Measurements from ENCODE around the gene ATP6V0E1. TPM values are rescaled to one million over a fixed set of nuclear protein-coding genes. Genes with fewer than 3 reads are reported as not detected.

Gene ATP6V0E1
- 100 to 1,000 TPM in 3 of 4 donors, 10 to 100 TPM in 1; 46.2 to 175 (median 110) TPM for total RNA-seq

- peak within 1 kb of the TSS; percentile 90 to 96 (median 94) for H3K27ac ChIP-seq
- DNase-seq, result peak; percentile 95 to 99 (median 98)
- peaks cover 0 to 16% (median 0%) of the 10 kb centered on the region in 3 donors for H3K36me3 ChIP-seq
- H3K4me3 ChIP-seq, result peak within 1 kb of the TSS; percentile 86 to 95 (median 92)
- H3K9me3 ChIP-seq, result no peaks in the 10 kb centered on the region
- peak; percentile 62 to 74 for TF ChIP-seq POLR2A (IDR thresholded peaks at IDR 0.05)
- TF ChIP-seq, protein P1, sequence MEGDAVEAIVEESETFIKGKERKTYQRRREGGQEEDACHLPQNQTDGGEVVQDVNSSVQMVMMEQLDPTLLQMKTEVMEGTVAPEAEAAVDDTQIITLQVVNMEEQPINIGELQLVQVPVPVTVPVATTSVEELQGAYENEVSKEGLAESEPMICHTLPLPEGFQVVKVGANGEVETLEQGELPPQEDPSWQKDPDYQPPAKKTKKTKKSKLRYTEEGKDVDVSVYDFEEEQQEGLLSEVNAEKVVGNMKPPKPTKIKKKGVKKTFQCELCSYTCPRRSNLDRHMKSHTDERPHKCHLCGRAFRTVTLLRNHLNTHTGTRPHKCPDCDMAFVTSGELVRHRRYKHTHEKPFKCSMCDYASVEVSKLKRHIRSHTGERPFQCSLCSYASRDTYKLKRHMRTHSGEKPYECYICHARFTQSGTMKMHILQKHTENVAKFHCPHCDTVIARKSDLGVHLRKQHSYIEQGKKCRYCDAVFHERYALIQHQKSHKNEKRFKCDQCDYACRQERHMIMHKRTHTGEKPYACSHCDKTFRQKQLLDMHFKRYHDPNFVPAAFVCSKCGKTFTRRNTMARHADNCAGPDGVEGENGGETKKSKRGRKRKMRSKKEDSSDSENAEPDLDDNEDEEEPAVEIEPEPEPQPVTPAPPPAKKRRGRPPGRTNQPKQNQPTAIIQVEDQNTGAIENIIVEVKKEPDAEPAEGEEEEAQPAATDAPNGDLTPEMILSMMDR (IDR thresholded peaks at IDR 0.05), result no peak
- peaks cover 0 to 18% (median 6%) of the 10 kb centered on the region in 4 donors for H3K4me1 ChIP-seq
- H3K27me3 ChIP-seq, result no peaks in the 10 kb centered on the region
Observed at GRCh38 chr5:172983542-172984243, at the start of gene ATP6V0E1. ATP6V0E1 (plus strand) TSS chr5:172983771; CDS start chr5:172983861, 90 bp downstream.

- no peaks in the 10 kb centered on the region for H3K4me1 ChIP-seq
- DNase-seq, result no peak
- H3K27me3 ChIP-seq, result no peaks in the 10 kb centered on the region
- H3K4me3 ChIP-seq, result no peak overlapping the region
- peaks cover 0 to 67% (median 0%) of the 10 kb centered on the region in 3 donors for H3K36me3 ChIP-seq
- no peaks in the 10 kb centered on the region for H3K9me3 ChIP-seq
- H3K27ac ChIP-seq, result no peak overlapping the region
- TF ChIP-seq, protein P1 (IDR thresholded peaks at IDR 0.05), result no peak
- no peak for TF ChIP-seq POLR2A (IDR thresholded peaks at IDR 0.05)
Observed at GRCh38 chr5:172935096-172935495, 48.5 kb upstream of the ATP6V0E1 start.

- Histone ChIP-seq H3K27me3 (no peaks in the 10 kb centered on the region), H3K36me3 (peaks cover 0 to 76% (median 0%) of the 10 kb centered on the region in 3 donors), H3K4me1 (no peaks in the 10 kb centered on the region), H3K4me3 (no peak overlapping the region), H3K9me3 (no peaks in the 10 kb centered on the region), H3K27ac (no peak overlapping the region)
- DNase-seq, result no peak
- no peak for TF ChIP-seq POLR2A (IDR thresholded peaks at IDR 0.05)
- TF ChIP-seq, protein P1 (IDR thresholded peaks at IDR 0.05), result no peak
Observed at GRCh38 chr5:172936401-172936800, 47.2 kb upstream of the ATP6V0E1 start.

DNA sequence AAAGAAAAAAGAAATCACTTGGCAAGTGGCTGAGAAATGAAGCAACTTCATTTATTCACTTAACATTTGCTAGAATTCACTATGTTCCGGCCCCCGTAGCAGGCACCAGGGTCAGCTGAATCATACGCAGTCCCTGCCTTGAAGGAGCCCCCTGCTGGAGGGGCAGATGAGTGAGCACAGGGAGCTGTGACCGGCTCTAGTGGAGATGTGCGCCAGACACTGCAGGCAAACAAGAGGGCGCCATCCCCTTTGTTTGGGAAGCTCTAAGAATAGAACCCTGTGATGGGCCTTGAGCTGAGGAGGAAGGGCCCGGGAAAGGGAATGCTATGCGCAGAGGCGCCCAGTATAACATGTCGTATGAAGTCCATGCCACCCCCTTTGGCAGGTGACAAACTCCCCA lies 44.5 kb upstream of the ATP6V0E1 start:
- H3K4me1 ChIP-seq, result no peaks in the 10 kb centered on the region
- no peak overlapping the region for H3K27ac ChIP-seq
- TF ChIP-seq, protein P1 (IDR thresholded peaks at IDR 0.05), result peak in 1 of 6 experiments; percentile 13
- TF ChIP-seq POLR2A (IDR thresholded peaks at IDR 0.05), result no peak
- peak in 1 of 3 donors; percentile 42 for DNase-seq
- no peaks in the 10 kb centered on the region for H3K9me3 ChIP-seq
- no peaks in the 10 kb centered on the region for H3K27me3 ChIP-seq
- peaks cover 0 to 85% (median 0%) of the 10 kb centered on the region in 3 donors for H3K36me3 ChIP-seq
- no peak overlapping the region for H3K4me3 ChIP-seq

DNA sequence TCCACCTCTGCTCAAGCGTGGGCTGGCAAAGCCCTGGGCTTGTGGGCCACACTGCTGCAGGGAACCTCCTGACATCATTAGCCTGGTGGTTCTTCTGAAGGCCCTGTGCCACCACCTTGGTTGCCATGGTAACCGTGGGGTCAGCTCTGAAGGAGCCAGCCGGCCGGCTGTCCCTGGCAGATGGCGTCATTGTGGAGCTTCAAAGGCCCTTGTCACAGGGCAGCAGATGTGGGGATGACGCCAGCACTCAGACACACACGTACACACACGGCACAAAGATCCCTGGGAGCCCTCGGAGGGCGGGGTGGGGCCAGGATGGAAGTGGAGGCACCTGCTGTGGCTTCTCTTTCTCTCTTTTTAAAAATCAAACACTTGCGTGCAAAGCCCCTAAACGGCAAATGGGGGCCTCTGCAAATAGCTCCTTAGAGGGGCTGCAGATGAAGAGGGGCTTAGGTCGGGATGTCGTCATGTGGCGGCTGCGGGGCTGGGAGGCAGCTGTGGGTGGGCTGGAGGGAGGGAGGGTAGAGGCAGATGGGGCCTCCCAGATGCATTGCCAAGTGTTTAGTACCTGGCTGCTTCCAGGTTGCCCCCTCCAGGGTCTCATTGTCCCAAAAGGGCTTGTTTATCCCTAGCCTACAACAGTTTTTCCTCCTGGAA lies 43.8 kb upstream of the ATP6V0E1 start:
- Histone ChIP-seq H3K27me3 (no peaks in the 10 kb centered on the region), H3K36me3 (peaks cover 0 to 82% (median 0%) of the 10 kb centered on the region in 3 donors), H3K4me3 (no peak overlapping the region), H3K9me3 (no peaks in the 10 kb centered on the region), H3K4me1 (no peaks in the 10 kb centered on the region), H3K27ac (no peak overlapping the region)
- DNase-seq, result peak in 1 of 3 donors; percentile 34
- TF ChIP-seq, protein P1 (IDR thresholded peaks at IDR 0.05), result no peak
- no peak for TF ChIP-seq POLR2A (IDR thresholded peaks at IDR 0.05)

All from Peyer's patch (tissue), 4 donors.